HCT116 (cell line): ENCODE measurements around the gene ZNF695.

Experiments used
- EZH2phosphoT487 ChIP-seq: fragments of 200-600 bp; IDR thresholded peaks from 2 replicates; pipeline ENCODE4 v1.6.1; 2018; ENCODE audit warnings: antibody characterized with exemption, borderline replicate concordance
- POLR2A ChIP-seq: IDR thresholded peaks from 2 replicates; pipeline ENCODE4 v1.7.0; 2011; ENCODE audit warnings: borderline replicate concordance; ENCODE audit not compliant: insufficient read depth, insufficient read length; ENCODE audit errors: extremely low read depth
- SIN3A ChIP-seq: IDR thresholded peaks from 2 replicates; pipeline ENCODE4 v1.6.1; 2012; ENCODE audit warnings: low read depth
- TF ChIP-seq, protein P1 (sequence below): IDR thresholded peaks from 2 replicates; pipeline ENCODE4 v1.6.1; 2012
- TF ChIP-seq, protein P2 (sequence below), 3 experiments: fragments of 200-600 bp in 1 of 3; sonication (generic) in 1 of 3; IDR thresholded peaks in 2 of 3; conservative IDR thresholded peaks in 1 of 3; 2 replicates each; pipeline ENCODE4 v1.5.1; 2012 to 2017; ENCODE audit warnings: low read depth in 2 of 3, low read length in 2 of 3, antibody characterized with exemption in 1 of 3, borderline replicate concordance in 1 of 3, control low read depth in 1 of 3, mild to moderate bottlenecking in 1 of 3, mixed read lengths in 1 of 3, mixed run types in 1 of 3, moderate library complexity in 1 of 3; ENCODE audit not compliant: insufficient read depth in 1 of 3

DNA sequence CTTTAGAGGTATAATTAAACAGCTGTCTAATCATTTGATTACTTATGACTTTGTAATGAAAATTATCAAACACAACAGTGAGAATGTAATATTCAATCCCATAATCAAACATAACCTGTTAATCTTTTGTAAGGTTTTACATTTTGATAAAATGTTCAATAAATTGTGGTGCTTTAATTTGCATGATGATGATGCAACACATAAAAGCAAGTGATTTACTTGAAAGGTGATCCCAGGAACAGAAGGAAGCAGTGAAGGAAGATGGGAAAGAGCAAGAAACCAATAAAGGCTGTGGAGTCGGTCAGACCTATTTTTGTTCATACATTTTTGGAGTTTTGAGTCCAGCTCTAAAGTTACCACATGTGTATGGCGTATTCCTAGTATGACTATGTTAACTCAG lies 29.6 kb downstream of the ZNF695 start:
- TF ChIP-seq, protein P1, sequence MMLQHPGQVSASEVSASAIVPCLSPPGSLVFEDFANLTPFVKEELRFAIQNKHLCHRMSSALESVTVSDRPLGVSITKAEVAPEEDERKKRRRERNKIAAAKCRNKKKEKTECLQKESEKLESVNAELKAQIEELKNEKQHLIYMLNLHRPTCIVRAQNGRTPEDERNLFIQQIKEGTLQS, result no peak
- no peak for TF ChIP-seq POLR2A
- no peak for TF ChIP-seq EZH2phosphoT487
- TF ChIP-seq, protein P2, sequence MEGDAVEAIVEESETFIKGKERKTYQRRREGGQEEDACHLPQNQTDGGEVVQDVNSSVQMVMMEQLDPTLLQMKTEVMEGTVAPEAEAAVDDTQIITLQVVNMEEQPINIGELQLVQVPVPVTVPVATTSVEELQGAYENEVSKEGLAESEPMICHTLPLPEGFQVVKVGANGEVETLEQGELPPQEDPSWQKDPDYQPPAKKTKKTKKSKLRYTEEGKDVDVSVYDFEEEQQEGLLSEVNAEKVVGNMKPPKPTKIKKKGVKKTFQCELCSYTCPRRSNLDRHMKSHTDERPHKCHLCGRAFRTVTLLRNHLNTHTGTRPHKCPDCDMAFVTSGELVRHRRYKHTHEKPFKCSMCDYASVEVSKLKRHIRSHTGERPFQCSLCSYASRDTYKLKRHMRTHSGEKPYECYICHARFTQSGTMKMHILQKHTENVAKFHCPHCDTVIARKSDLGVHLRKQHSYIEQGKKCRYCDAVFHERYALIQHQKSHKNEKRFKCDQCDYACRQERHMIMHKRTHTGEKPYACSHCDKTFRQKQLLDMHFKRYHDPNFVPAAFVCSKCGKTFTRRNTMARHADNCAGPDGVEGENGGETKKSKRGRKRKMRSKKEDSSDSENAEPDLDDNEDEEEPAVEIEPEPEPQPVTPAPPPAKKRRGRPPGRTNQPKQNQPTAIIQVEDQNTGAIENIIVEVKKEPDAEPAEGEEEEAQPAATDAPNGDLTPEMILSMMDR (IDR thresholded peaks at IDR 0.05 in 2 of 3, conservative IDR thresholded peaks at IDR 0.05 in 1 of 3; ENCODE audit: borderline replicate concordance in 1 of 3, insufficient read depth in 1 of 3, low read depth in 2 of 3, low read length in 2 of 3), result no peak
- no peak for TF ChIP-seq SIN3A
